Measurements from ENCODE around the gene CDH3. TPM values are rescaled to one million over a fixed set of nuclear protein-coding genes. Genes with fewer than 3 reads are reported as not detected.
"Not testable (repeated sequence)": the region's sequence is repeated elsewhere in the genome, so short reads cannot be mapped to it uniquely, and the experiment has no call there.

CDH3 gene
- total RNA-seq, 1 donor from 2014 or later: 14.1 TPM

DNA sequence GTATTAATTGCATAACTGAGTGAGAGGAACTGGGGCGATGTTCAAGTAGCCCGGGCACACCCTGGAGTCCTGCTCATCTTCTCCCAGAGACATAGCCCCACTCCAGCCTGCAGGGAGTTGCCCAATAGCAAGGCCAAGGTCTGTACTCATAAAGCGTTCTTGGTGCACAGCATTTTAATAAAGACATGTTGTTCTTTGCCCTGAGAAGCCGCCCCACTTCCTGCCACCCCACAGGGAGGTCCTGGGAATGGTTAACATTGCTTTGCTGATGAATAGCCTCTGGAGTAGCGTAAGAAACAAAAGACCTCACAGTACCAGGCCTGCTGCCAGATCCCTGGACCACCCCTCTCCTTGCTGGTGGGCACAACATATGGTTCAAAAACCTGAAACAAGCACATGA, 70.4 kb downstream of the CDH3 start:
- TF ChIP-seq EZH2 (IDR thresholded peaks at IDR 0.05; ENCODE audit: insufficient read depth, low read length) (no peak), CTCF (IDR thresholded peaks at IDR 0.05; ENCODE audit: insufficient read depth, low read depth, low read length) (no peak)
- H3K9me3 ChIP-seq (ENCODE audit: insufficient read depth, low read depth, low read length): no peaks in the 10 kb centered on the region
- peaks cover 16% of the 10 kb centered on the region for H3K27me3 Mint-ChIP-seq (ENCODE audit: low read depth, unreplicated experiment)
- H3K4me2 ChIP-seq (ENCODE audit: low read length): no peak overlapping the region
- H3K4me1 ChIP-seq (ENCODE audit: insufficient read depth, low read length): no peaks in the 10 kb centered on the region
- no peaks in the 10 kb centered on the region for H3K4me1 Mint-ChIP-seq (ENCODE audit: low read depth, unreplicated experiment)
- no peaks in the 10 kb centered on the region for H3K36me3 ChIP-seq (ENCODE audit: insufficient read depth, low read length)
- no peak overlapping the region for H3K4me3 Mint-ChIP-seq (ENCODE audit: unreplicated experiment)
- H2AFZ ChIP-seq (ENCODE audit: low read depth, low read length): no peak overlapping the region
- no peak overlapping the region for H3K27ac Mint-ChIP-seq (ENCODE audit: unreplicated experiment)
- no peaks in the 10 kb centered on the region for H3K27me3 ChIP-seq (ENCODE audit: insufficient read depth, low read length)
- no peaks in the 10 kb centered on the region for H3K36me3 Mint-ChIP-seq (ENCODE audit: low read depth, unreplicated experiment)
- no peaks in the 10 kb centered on the region for H3K79me2 ChIP-seq (ENCODE audit: insufficient read depth, low read length)
- no peak overlapping the region for H3K9ac ChIP-seq (ENCODE audit: low read length)
- H3K4me3 ChIP-seq (ENCODE audit: insufficient read depth, low read depth, low read length): no peak overlapping the region
- DNase-seq (ENCODE audit: low read depth) (no peak), FAIRE-seq (no peak)
- no peaks in the 10 kb centered on the region for H4K20me1 ChIP-seq (ENCODE audit: insufficient read depth, low read length)
- H3K9me3 Mint-ChIP-seq (ENCODE audit: unreplicated experiment): no peaks in the 10 kb centered on the region
- H3K27ac ChIP-seq (ENCODE audit: low read depth, low read length): no peak overlapping the region

DNA sequence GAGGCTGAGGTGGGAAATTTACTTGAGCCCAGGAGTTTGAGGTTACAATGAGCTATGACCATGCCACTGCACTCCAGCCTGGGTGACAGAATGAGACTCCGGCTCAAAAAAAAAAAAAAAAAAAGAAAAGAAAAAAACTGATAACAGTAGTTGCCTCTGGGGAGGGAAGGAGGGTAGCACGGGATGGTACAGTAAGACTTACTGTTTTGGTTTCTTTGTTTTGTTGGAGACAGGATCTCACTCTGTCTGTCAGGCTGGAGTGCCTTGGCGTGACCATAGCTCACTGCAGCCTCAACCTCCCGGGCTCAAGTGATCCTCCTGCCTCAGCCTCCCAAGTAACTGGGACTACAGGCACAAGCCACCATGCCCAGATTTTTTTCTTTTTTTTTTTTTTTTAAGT, 71.4 kb downstream of the CDH3 start:
- H3K9ac ChIP-seq (ENCODE audit: low read length); H3K4me2 ChIP-seq (ENCODE audit: low read length); H3K36me3 Mint-ChIP-seq (ENCODE audit: low read depth, unreplicated experiment); H3K4me3 Mint-ChIP-seq (ENCODE audit: unreplicated experiment); H3K9me3 ChIP-seq (ENCODE audit: insufficient read depth, low read depth, low read length); H3K9me3 Mint-ChIP-seq (ENCODE audit: unreplicated experiment); H3K4me1 Mint-ChIP-seq (ENCODE audit: low read depth, unreplicated experiment); H3K27ac ChIP-seq (ENCODE audit: low read depth, low read length); H4K20me1 ChIP-seq (ENCODE audit: insufficient read depth, low read length); H3K4me3 ChIP-seq (ENCODE audit: insufficient read depth, low read depth, low read length); H3K4me1 ChIP-seq (ENCODE audit: insufficient read depth, low read length); FAIRE-seq; H2AFZ ChIP-seq (ENCODE audit: low read depth, low read length); H3K27me3 ChIP-seq (ENCODE audit: insufficient read depth, low read length); H3K79me2 ChIP-seq (ENCODE audit: insufficient read depth, low read length); DNase-seq (ENCODE audit: low read depth); H3K27ac Mint-ChIP-seq (ENCODE audit: unreplicated experiment); H3K36me3 ChIP-seq (ENCODE audit: insufficient read depth, low read length): not testable (repeated sequence)
- peaks cover 11% of the 10 kb centered on the region for H3K27me3 Mint-ChIP-seq (ENCODE audit: low read depth, unreplicated experiment)

- no peak overlapping the region for H3K9ac ChIP-seq (ENCODE audit: low read length)
- Mint-ChIP-seq H3K27me3 (ENCODE audit: low read depth, unreplicated experiment) (peaks cover 12% of the 10 kb centered on the region), H3K27ac (ENCODE audit: unreplicated experiment) (no peak overlapping the region), H3K9me3 (ENCODE audit: unreplicated experiment) (peaks cover 1% of the 10 kb centered on the region), H3K4me3 (ENCODE audit: unreplicated experiment) (no peak overlapping the region), H3K4me1 (ENCODE audit: low read depth, unreplicated experiment) (no peaks in the 10 kb centered on the region), H3K36me3 (ENCODE audit: low read depth, unreplicated experiment) (no peaks in the 10 kb centered on the region)
- no peak overlapping the region for H3K4me2 ChIP-seq (ENCODE audit: low read length)
- H3K4me1 ChIP-seq (ENCODE audit: insufficient read depth, low read length): no peaks in the 10 kb centered on the region
- no peak overlapping the region for H3K4me3 ChIP-seq (ENCODE audit: insufficient read depth, low read depth, low read length)
- H4K20me1 ChIP-seq (ENCODE audit: insufficient read depth, low read length): no peaks in the 10 kb centered on the region
- no peaks in the 10 kb centered on the region for H3K79me2 ChIP-seq (ENCODE audit: insufficient read depth, low read length)
- no peak overlapping the region for H2AFZ ChIP-seq (ENCODE audit: low read depth, low read length)
- no peak for FAIRE-seq
- DNase-seq (ENCODE audit: low read depth): no peak
- no peaks in the 10 kb centered on the region for H3K27me3 ChIP-seq (ENCODE audit: insufficient read depth, low read length)
- no peak for TF ChIP-seq CTCF (IDR thresholded peaks at IDR 0.05; ENCODE audit: insufficient read depth, low read depth, low read length)
- no peak for TF ChIP-seq EZH2 (IDR thresholded peaks at IDR 0.05; ENCODE audit: insufficient read depth, low read length)
- no peak overlapping the region for H3K27ac ChIP-seq (ENCODE audit: low read depth, low read length)
- no peaks in the 10 kb centered on the region for H3K36me3 ChIP-seq (ENCODE audit: insufficient read depth, low read length)
- H3K9me3 ChIP-seq (ENCODE audit: insufficient read depth, low read depth, low read length): no peaks in the 10 kb centered on the region
These were observed 72.6 kb downstream of the CDH3 start for GRCh38 chr16:68717684-68718083.
